ENCODE data around the gene PANK3.
A peak's percentile ranks its signal among the peaks of the same experiment; 100 is the strongest.
"Not testable (repeated sequence)": the region's sequence is repeated elsewhere in the genome, so short reads cannot be mapped to it uniquely, and the experiment has no call there.

PANK3 gene

GRCh38 chr5:168592014-168592368 is 12.8 kb upstream of the PANK3 start:
- DNase-seq (ENCODE audit: low read depth): no peak

GRCh38 chr5:168591302-168592013 is 12.3 kb upstream of the PANK3 start:
- no peak for DNase-seq (ENCODE audit: low read depth)

- no peak for DNase-seq (ENCODE audit: low read depth)
Measured at GRCh38 chr5:168590666-168591065, 11.5 kb upstream of the PANK3 start.

GRCh38 chr5:168587987-168588386 is 8.8 kb upstream of the PANK3 start:
- DNase-seq (ENCODE audit: low read depth): no peak

GRCh38 chr5:168585119-168585856 is 6.1 kb upstream of the PANK3 start:
- no peak for DNase-seq (ENCODE audit: low read depth)

GRCh38 chr5:168583742-168584482 is 4.7 kb upstream of the PANK3 start:
- DNase-seq (ENCODE audit: low read depth): no peak

GRCh38 chr5:168580814-168581469 is 1.8 kb upstream of the PANK3 start:
- DNase-seq (ENCODE audit: low read depth): not testable (repeated sequence)

- DNase-seq (ENCODE audit: low read depth): peak; percentile 1
Measured at GRCh38 chr5:168580227-168580508, 1.0 kb upstream of the PANK3 start.

GRCh38 chr5:168579488-168580226 is 489 bp upstream of the PANK3 start:
- peak; percentile 92 for DNase-seq (ENCODE audit: low read depth)

- no peak for DNase-seq (ENCODE audit: low read depth)
Measured at GRCh38 chr5:168578006-168578405, 1.2 kb downstream of the PANK3 start.

- no peak for DNase-seq (ENCODE audit: low read depth)
Measured at GRCh38 chr5:168575391-168576372, 3.5 kb downstream of the PANK3 start.

- DNase-seq (ENCODE audit: low read depth): not testable (repeated sequence)
Measured at GRCh38 chr5:168574156-168574555, 5.0 kb downstream of the PANK3 start.

- DNase-seq (ENCODE audit: low read depth): not testable (repeated sequence)
Measured at GRCh38 chr5:168573663-168574062, 5.5 kb downstream of the PANK3 start.

- no peak for DNase-seq (ENCODE audit: low read depth)
Measured at GRCh38 chr5:168570490-168571328, 8.5 kb downstream of the PANK3 start.

- no peak for DNase-seq (ENCODE audit: low read depth)
Measured at GRCh38 chr5:168568738-168569137, 10.4 kb downstream of the PANK3 start.

GRCh38 chr5:168563959-168564358 is 15.2 kb downstream of the PANK3 start:
- no peak for DNase-seq (ENCODE audit: low read depth)

GRCh38 chr5:168562279-168562678 is 16.9 kb downstream of the PANK3 start:
- no peak for DNase-seq (ENCODE audit: low read depth)

- no peak for DNase-seq (ENCODE audit: low read depth)
Measured at GRCh38 chr5:168557389-168557788, 21.8 kb downstream of the PANK3 start.

GRCh38 chr5:168553377-168554130 is 25.6 kb downstream of the PANK3 start:
- DNase-seq (ENCODE audit: low read depth): no peak
